HG02970 (cell line): ENCODE data around the gene ROS1.
"Not testable (repeated sequence)": the region's sequence is repeated elsewhere in the genome, so short reads cannot be mapped to it uniquely, and the experiment has no call there.

Source experiments
- ATAC-seq: cut with Tn5 transposase; IDR thresholded peaks from one replicate; pipeline ENCODE4 v1.9.1; 2021; ENCODE audit warnings: mild to moderate bottlenecking, moderate library complexity, moderate number of reproducible peaks; ENCODE audit not compliant: unreplicated experiment, low FRiP score

Gene ROS1

GRCh38 chr6:117442313-117442712 lies 16.6 kb upstream of the ROS1 start:
- not testable (repeated sequence) for ATAC-seq

- ATAC-seq: no peak
Observed at GRCh38 chr6:117441824-117442264, 16.1 kb upstream of the ROS1 start.

GRCh38 chr6:117440706-117441525 lies 15.2 kb upstream of the ROS1 start:
- no peak for ATAC-seq

- ATAC-seq: no peak
Observed at GRCh38 chr6:117432273-117432672, 6.5 kb upstream of the ROS1 start.

- ATAC-seq: no peak
Observed at GRCh38 chr6:117423754-117424153, 2.0 kb downstream of the ROS1 start.

GRCh38 chr6:117418320-117418719 lies 7.4 kb downstream of the ROS1 start:
- ATAC-seq: no peak

GRCh38 chr6:117417851-117418250 lies 7.9 kb downstream of the ROS1 start:
- ATAC-seq: no peak

- ATAC-seq: no peak
Observed at GRCh38 chr6:117414770-117415169, 11.0 kb downstream of the ROS1 start.

GRCh38 chr6:117411474-117411873 lies 14.3 kb downstream of the ROS1 start:
- no peak for ATAC-seq

- ATAC-seq: no peak
Observed at GRCh38 chr6:117409863-117410262, 15.9 kb downstream of the ROS1 start.

- ATAC-seq: no peak
Observed at GRCh38 chr6:117409420-117409819, 16.3 kb downstream of the ROS1 start.

- no peak for ATAC-seq
Observed at GRCh38 chr6:117404548-117404947, 21.2 kb downstream of the ROS1 start.

- ATAC-seq: no peak
Observed at GRCh38 chr6:117401799-117402198, 23.9 kb downstream of the ROS1 start.

- ATAC-seq: no peak
Observed at GRCh38 chr6:117399924-117400323, 25.8 kb downstream of the ROS1 start.

- ATAC-seq: no peak
Observed at GRCh38 chr6:117399126-117399525, 26.6 kb downstream of the ROS1 start.

- no peak for ATAC-seq
Observed at GRCh38 chr6:117397536-117398227, 28.1 kb downstream of the ROS1 start.

- ATAC-seq: no peak
Observed at GRCh38 chr6:117396228-117396627, 29.5 kb downstream of the ROS1 start.

- ATAC-seq: no peak
Observed at GRCh38 chr6:117395164-117395563, 30.6 kb downstream of the ROS1 start.

- no peak for ATAC-seq
Observed at GRCh38 chr6:117393045-117393444, 32.7 kb downstream of the ROS1 start.

- ATAC-seq: no peak
Observed at GRCh38 chr6:117391874-117392583, 33.7 kb downstream of the ROS1 start.
